Activated CD8-positive, alpha-beta memory T cell treated with anti-CD3 and anti-CD28 coated beads for 36 hours (primary cell): ENCODE results near the gene RAB10. TPM values are rescaled to one million over a fixed set of nuclear protein-coding genes. Genes with fewer than 3 reads are reported as not detected.

ENCODE experiments used
- CTCF ChIA-PET: fragments of 350-600 bp; sonication (Branson Sonifier 250); formaldehyde crosslinking; loops from one replicate; lab custom pipeline; 2021; ENCODE audit warnings: antibody characterized with exemption; lab: Charles Lee
- POLR2A ChIA-PET: fragments of 350-600 bp; sonication (Branson Sonifier 250); formaldehyde crosslinking; loops from one replicate; lab custom pipeline; 2021; ENCODE audit warnings: antibody characterized with exemption; lab: Charles Lee
- total RNA-seq, 2 experiments: library from RNA; stranded (reverse); gene quantifications; one replicate each; pipeline ENCODE4 v1.2.3, GENCODE V29; 2021

The RAB10 gene
- total RNA-seq, 2 experiments from 2014 or later: 150 to 152 TPM

GRCh38 chr2:26168785-26169184 is 134.9 kb downstream of the RAB10 start:
- CTCF ChIA-PET: no interaction called here
- POLR2A ChIA-PET: no interaction called here

GRCh38 chr2:26169226-26169625 is 135.3 kb downstream of the RAB10 start:
- CTCF ChIA-PET: no interaction called here
- POLR2A ChIA-PET: no interaction called here

GRCh38 chr2:26169681-26170414 is 136.0 kb downstream of the RAB10 start:
- POLR2A ChIA-PET: no interaction called here
- CTCF ChIA-PET: no interaction called here

- ChIA-PET POLR2A (no interaction called here), CTCF (interaction anchor here (0.9 kb wide), 1 partner anchor 26 kb away, joined by 3 read pairs; no protein-coding TSS in a partner anchor)
Measured at GRCh38 chr2:26170795-26171194, 136.9 kb downstream of the RAB10 start.

GRCh38 chr2:26172189-26172870 is 138.4 kb downstream of the RAB10 start:
- POLR2A ChIA-PET: interaction anchor here (0.5 kb wide), 1 partner anchor 1039 kb away, joined by 4 read pairs; the partner anchor contains the start of genes ATRAID and SLC5A6
- CTCF ChIA-PET: interaction anchor here (0.5 to 1.1 kb wide), 3 partner anchors 12 to 60 kb away, joined by 3 to 6 read pairs (median 3); no protein-coding TSS in a partner anchor

GRCh38 chr2:26172871-26173775 is 139.2 kb downstream of the RAB10 start, which contains the start of gene GAREM2:
GAREM2 (plus strand) TSS chr2:26173088; CDS start chr2:26173221, 133 bp downstream.
- CTCF ChIA-PET: no interaction called here

GRCh38 chr2:26173776-26174482 is 140.0 kb downstream of the RAB10 start:
- ChIA-PET CTCF (no interaction called here), POLR2A (no interaction called here)

More at GRCh38 chr2:26172871-26173775, 139.2 kb downstream of the RAB10 start, which contains the start of gene GAREM2:
- POLR2A ChIA-PET: interaction anchor here (0.5 kb wide), 1 partner anchor 1039 kb away, joined by 4 read pairs; the partner anchor contains the start of genes ATRAID and SLC5A6

GRCh38 chr2:26174691-26175465 is 141.0 kb downstream of the RAB10 start:
- ChIA-PET CTCF (no interaction called here), POLR2A (no interaction called here)

- POLR2A ChIA-PET: no interaction called here
- CTCF ChIA-PET: no interaction called here
Measured at GRCh38 chr2:26175466-26176278, 141.8 kb downstream of the RAB10 start.

- POLR2A ChIA-PET: no interaction called here
Measured at GRCh38 chr2:26176279-26176615, 142.4 kb downstream of the RAB10 start.

GRCh38 chr2:26177122-26177521 is 143.2 kb downstream of the RAB10 start:
- ChIA-PET CTCF (interaction anchor here (1.6 kb wide), 1 partner anchor 227 kb away, joined by 3 read pairs; no protein-coding TSS in a partner anchor), POLR2A (no interaction called here)

More at GRCh38 chr2:26176279-26176615, 142.4 kb downstream of the RAB10 start:
- CTCF ChIA-PET: no interaction called here

- POLR2A ChIA-PET: interaction anchor here (0.7 kb wide), 1 partner anchor 1721 kb away, joined by 8 read pairs; no protein-coding TSS in a partner anchor
- CTCF ChIA-PET: interaction anchor here (0.8 to 1.6 kb wide), 2 partner anchors 152 to 228 kb away, joined by 3 to 7 read pairs; no protein-coding TSS in a partner anchor
Measured at GRCh38 chr2:26178246-26178645, 144.4 kb downstream of the RAB10 start.

- ChIA-PET CTCF (interaction anchor here (0.8 to 1.6 kb wide), 3 partner anchors 151 to 324 kb away, joined by 3 to 7 read pairs (median 3); no protein-coding TSS in a partner anchor), POLR2A (interaction anchor here (0.7 kb wide), 1 partner anchor 1721 kb away, joined by 8 read pairs; no protein-coding TSS in a partner anchor)
Measured at GRCh38 chr2:26178746-26179436, 145.0 kb downstream of the RAB10 start.

- CTCF ChIA-PET: interaction anchor here (1.1 kb wide), 1 partner anchor 325 kb away, joined by 3 read pairs; no protein-coding TSS in a partner anchor
- POLR2A ChIA-PET: no interaction called here
Measured at GRCh38 chr2:26179446-26179913, 145.6 kb downstream of the RAB10 start.

GRCh38 chr2:26182441-26182840 is 148.6 kb downstream of the RAB10 start:
- CTCF ChIA-PET: no interaction called here
- POLR2A ChIA-PET: interaction anchor here (0.6 kb wide), 1 partner anchor 238 kb away, joined by 3 read pairs; no protein-coding TSS in a partner anchor
